GM21367 (cell line): ENCODE data around the gene ZIM2.

Experiments used
- ATAC-seq: cut with Tn5 transposase; IDR thresholded peaks from one replicate; pipeline ENCODE4 v1.9.1; 2021; ENCODE audit not compliant: unreplicated experiment

ZIM2 gene

DNA sequence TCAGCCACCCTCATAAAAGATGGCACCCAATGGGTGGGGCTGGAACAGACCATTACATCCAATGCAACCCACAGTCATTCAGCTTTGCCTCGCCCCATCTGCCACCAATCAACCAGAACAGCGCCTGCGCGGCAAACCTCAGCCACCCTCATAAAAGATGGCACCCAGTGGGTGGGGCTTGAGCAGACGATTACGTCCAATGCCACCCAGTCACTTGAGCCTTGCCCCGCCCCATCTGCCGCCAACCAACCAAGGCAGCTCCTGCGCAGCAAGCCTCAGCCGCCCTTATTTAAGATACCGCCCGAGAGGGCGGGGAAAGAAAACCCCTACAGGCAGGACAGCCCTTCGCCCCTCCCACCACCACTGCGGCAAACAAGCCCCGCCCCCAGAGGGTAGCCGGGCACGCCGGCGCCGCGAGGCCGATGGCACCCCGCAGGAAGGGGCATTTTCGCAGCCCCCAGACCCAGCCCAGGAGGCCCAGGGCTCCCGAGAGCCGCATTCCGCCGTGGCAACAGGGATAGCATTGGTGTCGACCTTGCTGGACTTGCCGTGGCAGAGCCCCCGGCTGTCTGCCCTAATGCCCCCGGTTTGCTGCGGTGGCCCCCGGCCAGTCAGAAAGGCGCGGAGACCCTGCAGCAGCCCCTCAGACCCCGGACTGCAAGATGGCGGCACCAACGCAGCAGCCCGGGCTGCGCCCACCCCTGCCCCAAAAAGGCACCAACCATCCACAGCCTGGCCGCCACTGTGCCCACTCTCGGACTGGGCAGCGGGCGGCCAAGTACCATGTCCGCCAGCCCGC lies 675 bp downstream of the ZIM2 start:
- no peak for ATAC-seq

- no peak for ATAC-seq
These were observed 1.4 kb downstream of the ZIM2 start for GRCh38 chr19:56838909-56839651.

- ATAC-seq: no peak
These were observed 2.3 kb downstream of the ZIM2 start for GRCh38 chr19:56838024-56838908.

DNA sequence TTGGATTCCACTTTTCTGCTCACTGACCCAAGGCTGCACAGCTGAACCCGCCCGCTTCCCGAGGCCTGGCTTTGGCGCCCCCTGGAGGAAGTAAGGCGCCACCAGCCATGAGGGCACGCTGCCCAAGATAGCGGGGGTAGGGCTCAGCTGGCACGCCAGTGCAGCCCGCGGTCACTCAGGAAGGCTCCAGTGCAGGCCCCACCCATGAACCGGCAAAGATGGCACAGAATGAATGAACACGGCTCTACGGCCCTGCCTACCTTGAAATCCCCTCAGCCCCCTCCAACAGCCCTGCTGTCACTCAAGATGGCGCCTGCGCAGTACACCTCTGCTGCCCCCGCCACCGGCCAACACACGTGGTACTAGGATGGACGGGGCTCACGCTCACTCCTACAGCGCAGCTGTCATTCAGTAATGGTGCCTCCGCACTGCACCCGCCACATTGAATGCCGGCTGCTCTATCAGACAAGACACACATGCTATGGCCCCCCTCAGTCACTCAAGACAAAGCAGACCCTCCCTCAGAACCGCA lies 3.0 kb downstream of the ZIM2 start:
- no peak for ATAC-seq

DNA sequence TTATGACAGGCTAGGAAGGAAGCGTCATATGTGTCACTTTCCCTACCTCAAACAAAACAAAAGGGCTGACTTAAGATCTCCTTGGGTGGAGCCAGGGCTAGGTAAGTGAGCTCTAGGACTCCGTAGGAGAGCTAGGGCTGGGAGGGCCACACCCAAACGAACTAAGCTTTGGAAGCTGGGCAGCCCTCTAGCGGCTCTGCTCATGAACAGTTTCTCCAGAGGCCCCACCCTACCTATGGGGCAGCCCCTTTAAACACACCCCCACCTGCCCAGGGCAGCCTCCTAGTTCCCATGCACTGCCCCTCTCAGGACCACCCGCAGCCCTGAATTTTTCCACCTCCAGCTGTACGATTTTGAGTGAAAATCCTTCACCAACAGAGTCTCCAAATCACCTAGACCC lies 3.5 kb downstream of the ZIM2 start:
- no peak for ATAC-seq

- ATAC-seq: no peak
These were observed 4.5 kb downstream of the ZIM2 start for GRCh38 chr19:56836059-56836458.

DNA sequence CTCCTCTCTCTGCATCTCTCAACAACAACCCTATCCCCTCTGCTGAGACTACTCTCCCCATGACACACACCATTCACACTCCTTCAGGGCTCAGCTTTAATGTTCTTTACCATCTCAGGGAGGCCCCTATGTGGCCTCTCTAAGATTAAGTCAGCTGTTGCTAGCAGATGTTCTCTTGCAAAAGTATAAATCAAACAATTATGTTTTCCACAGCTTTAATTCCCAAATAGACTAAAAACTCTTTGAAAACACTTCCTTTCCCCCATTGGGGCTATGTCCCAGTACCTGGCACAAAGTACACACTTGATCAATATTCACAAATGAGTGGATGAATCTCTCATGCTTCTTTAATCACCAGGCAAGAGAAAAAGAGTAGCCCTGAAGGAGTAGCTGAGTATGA lies 5.1 kb downstream of the ZIM2 start:
- no peak for ATAC-seq

- ATAC-seq: no peak
These were observed 5.8 kb downstream of the ZIM2 start for GRCh38 chr19:56834564-56835375.

- ATAC-seq: no peak
These were observed 8.1 kb downstream of the ZIM2 start for GRCh38 chr19:56832352-56832928.

GRCh38 chr19:56831255-56831654 lies 9.3 kb downstream of the ZIM2 start:
- ATAC-seq: no peak

DNA sequence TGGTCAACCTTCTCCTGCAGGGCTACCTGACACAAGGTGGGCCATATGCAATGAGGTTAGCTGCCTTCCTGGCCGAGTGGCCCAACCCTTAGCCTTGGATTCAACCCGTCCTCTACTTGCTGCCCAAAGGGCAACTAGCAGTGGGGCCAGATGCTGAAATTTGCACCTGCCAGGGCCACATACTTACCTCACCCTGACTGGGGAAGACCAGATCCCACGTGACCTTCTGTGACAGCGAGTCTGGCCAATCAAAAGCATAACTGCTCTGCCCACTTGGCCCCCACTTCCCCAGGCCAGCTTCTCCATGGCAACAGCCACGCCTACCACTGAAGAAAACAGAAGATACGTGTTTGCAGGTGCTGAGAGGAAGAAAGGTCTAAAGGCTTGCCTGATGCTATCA lies 10.9 kb downstream of the ZIM2 start:
- ATAC-seq: no peak

DNA sequence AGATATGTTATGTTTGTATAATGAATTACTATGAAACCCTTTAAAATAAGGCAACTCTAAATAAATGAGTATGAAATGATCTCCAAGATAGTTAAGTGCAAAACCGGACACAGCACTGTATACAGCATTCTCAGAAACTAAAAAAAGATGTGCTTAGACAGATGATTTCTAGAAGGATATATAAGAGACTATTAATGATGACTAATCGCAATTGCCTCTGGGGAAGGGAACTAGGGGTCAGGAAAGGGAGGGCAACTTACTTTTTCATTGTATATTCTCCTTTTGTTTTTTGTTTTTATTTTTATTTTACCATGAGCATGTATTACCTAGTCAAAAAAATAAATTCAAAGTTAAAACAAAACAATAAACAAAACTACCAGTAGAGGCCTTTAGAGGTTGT lies 12.8 kb downstream of the ZIM2 start:
- ATAC-seq: no peak

GRCh38 chr19:56823956-56824355 lies 16.6 kb downstream of the ZIM2 start:
- ATAC-seq: no peak

DNA sequence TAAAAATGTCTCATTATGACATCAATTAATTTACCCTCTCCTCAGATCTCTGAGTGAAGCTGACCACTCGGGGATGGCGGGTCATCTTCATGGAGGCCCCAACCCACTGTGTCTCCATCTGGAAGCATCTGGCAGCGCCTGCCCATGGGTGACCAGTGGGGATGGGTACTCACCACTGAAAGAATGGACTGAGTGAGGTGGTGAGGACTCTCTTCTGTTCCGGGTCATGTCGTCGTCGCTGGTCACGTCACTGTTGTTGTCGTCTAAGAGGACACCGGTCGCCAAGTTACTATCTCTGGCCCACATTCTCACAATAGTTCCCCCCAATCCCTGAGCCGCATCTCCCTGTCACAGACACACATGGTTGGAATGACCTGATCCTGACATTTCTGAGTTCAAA lies 17.1 kb downstream of the ZIM2 start:
- ATAC-seq: no peak

GRCh38 chr19:56822755-56823154 lies 17.8 kb downstream of the ZIM2 start:
- no peak for ATAC-seq

- no peak for ATAC-seq
These were observed 18.9 kb downstream of the ZIM2 start for GRCh38 chr19:56821675-56822074.

GRCh38 chr19:56821209-56821608 lies 19.3 kb downstream of the ZIM2 start:
- ATAC-seq: no peak

- no peak for ATAC-seq
These were observed 21.4 kb downstream of the ZIM2 start for GRCh38 chr19:56819166-56819565.

- ATAC-seq: no peak
These were observed 25.9 kb downstream of the ZIM2 start for GRCh38 chr19:56814656-56815055.

- ATAC-seq: no peak
These were observed 27.0 kb downstream of the ZIM2 start for GRCh38 chr19:56813531-56813930.
